Measurements from ENCODE around the gene TSPEAR. TPM values are rescaled to one million over a fixed set of nuclear protein-coding genes. Genes with fewer than 3 reads are reported as not detected.

Gene TSPEAR
- total and polyA plus RNA-seq, 9 of the 15 experiments (the other 6 are each of a cell fraction or from before 2014, with no cell fraction given): not detected

GRCh38 chr21:44517175-44517899 lies 194.0 kb downstream of the TSPEAR start (continued):
- TF ChIP-seq NFRKB (IDR thresholded peaks at IDR 0.05; ENCODE audit: low read depth): no peak
- TF ChIP-seq CREBBP (IDR thresholded peaks at IDR 0.05; ENCODE audit: low read depth, low read length): no peak
- 0 out of 4 replicates have a peak, but pooled peaks of 1 of the 2 experiments have one; percentile 22 for TF ChIP-seq TEAD1 (CRISPR knock-in tag; IDR thresholded peaks at IDR 0.05)
- peak; percentile 87 for TF ChIP-seq ASH1L (IDR thresholded peaks at IDR 0.05; ENCODE audit: borderline replicate concordance, low read depth, partially characterized antibody)
- peak; percentile 58 for TF ChIP-seq MEIS2 (IDR thresholded peaks at IDR 0.05; ENCODE audit: partially characterized antibody)
- TF ChIP-seq, protein P1, sequence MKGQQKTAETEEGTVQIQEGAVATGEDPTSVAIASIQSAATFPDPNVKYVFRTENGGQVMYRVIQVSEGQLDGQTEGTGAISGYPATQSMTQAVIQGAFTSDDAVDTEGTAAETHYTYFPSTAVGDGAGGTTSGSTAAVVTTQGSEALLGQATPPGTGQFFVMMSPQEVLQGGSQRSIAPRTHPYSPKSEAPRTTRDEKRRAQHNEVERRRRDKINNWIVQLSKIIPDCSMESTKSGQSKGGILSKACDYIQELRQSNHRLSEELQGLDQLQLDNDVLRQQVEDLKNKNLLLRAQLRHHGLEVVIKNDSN (CRISPR knock-in tag; IDR thresholded peaks at IDR 0.05): peak; percentile 100
- no peak for TF ChIP-seq ZNF699 (CRISPR knock-in tag; IDR thresholded peaks at IDR 0.05; ENCODE audit: insufficient replicate concordance)
- TF ChIP-seq, protein P2, sequence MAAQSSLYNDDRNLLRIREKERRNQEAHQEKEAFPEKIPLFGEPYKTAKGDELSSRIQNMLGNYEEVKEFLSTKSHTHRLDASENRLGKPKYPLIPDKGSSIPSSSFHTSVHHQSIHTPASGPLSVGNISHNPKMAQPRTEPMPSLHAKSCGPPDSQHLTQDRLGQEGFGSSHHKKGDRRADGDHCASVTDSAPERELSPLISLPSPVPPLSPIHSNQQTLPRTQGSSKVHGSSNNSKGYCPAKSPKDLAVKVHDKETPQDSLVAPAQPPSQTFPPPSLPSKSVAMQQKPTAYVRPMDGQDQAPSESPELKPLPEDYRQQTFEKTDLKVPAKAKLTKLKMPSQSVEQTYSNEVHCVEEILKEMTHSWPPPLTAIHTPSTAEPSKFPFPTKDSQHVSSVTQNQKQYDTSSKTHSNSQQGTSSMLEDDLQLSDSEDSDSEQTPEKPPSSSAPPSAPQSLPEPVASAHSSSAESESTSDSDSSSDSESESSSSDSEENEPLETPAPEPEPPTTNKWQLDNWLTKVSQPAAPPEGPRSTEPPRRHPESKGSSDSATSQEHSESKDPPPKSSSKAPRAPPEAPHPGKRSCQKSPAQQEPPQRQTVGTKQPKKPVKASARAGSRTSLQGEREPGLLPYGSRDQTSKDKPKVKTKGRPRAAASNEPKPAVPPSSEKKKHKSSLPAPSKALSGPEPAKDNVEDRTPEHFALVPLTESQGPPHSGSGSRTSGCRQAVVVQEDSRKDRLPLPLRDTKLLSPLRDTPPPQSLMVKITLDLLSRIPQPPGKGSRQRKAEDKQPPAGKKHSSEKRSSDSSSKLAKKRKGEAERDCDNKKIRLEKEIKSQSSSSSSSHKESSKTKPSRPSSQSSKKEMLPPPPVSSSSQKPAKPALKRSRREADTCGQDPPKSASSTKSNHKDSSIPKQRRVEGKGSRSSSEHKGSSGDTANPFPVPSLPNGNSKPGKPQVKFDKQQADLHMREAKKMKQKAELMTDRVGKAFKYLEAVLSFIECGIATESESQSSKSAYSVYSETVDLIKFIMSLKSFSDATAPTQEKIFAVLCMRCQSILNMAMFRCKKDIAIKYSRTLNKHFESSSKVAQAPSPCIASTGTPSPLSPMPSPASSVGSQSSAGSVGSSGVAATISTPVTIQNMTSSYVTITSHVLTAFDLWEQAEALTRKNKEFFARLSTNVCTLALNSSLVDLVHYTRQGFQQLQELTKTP (IDR thresholded peaks at IDR 0.05; ENCODE audit: low read depth in 1 of 2, partially characterized antibody in 2 of 2): no peak
- TF ChIP-seq ZNF639 (CRISPR knock-in tag; conservative IDR thresholded peaks at IDR 0.05 in 1 of 2, IDR thresholded peaks at IDR 0.05 in 1 of 2): 0 out of 4 replicates have a peak, but pooled peaks of 1 of the 2 experiments have one; percentile 23
- 0 out of 2 replicates have a peak, but pooled peaks have one; percentile 54 for TF ChIP-seq ZEB2 (IDR thresholded peaks at IDR 0.05)
- TF ChIP-seq ATF1 (CRISPR knock-in tag; IDR thresholded peaks at IDR 0.05): no peak
- TF ChIP-seq ATF1 (tag; IDR thresholded peaks at IDR 0.05): peak; percentile 96
- no peak for TF ChIP-seq SUPT5H (IDR thresholded peaks at IDR 0.05)
